Astrocyte of the cerebellum (primary cell): ENCODE results near the gene FKBP1A.
A peak's percentile ranks its signal among the peaks of the same experiment; 100 is the strongest.

ENCODE experiments used
- DNase-seq: peaks from one replicate; pipeline ENCODE4 v3.0.0-alpha.2; 2011; ENCODE audit warnings: low read depth
- H3K4me3 ChIP-seq: 2 replicates; pipeline ENCODE4 v1.5.1; 2011; ENCODE audit warnings: mild to moderate bottlenecking, low read depth, low read length, moderate library complexity
- CTCF ChIP-seq: IDR thresholded peaks from 2 replicates; pipeline ENCODE4 v1.5.1; 2012; ENCODE audit warnings: low read length, low read depth, moderate library complexity, mild to moderate bottlenecking; ENCODE audit errors: missing control alignments
- in situ Hi-C: cut with HindIII; loops from 2 replicates; pipeline ENCODE4 v1.10.0; 2017; ENCODE audit warnings: low sequenced_read_pairs

FKBP1A gene

GRCh38 chr20:1362484-1362883 is 30.4 kb downstream of the FKBP1A start:
- no peak for TF ChIP-seq CTCF
- in situ Hi-C loops = no loop called here
- H3K4me3 ChIP-seq = no peak overlapping the region
- DNase-seq = no peak

GRCh38 chr20:1360094-1360846 is 32.6 kb downstream of the FKBP1A start:
- TF ChIP-seq CTCF = no peak
- H3K4me3 ChIP-seq = no peak overlapping the region
- in situ Hi-C loops = no loop called here
- DNase-seq = no peak

DNA sequence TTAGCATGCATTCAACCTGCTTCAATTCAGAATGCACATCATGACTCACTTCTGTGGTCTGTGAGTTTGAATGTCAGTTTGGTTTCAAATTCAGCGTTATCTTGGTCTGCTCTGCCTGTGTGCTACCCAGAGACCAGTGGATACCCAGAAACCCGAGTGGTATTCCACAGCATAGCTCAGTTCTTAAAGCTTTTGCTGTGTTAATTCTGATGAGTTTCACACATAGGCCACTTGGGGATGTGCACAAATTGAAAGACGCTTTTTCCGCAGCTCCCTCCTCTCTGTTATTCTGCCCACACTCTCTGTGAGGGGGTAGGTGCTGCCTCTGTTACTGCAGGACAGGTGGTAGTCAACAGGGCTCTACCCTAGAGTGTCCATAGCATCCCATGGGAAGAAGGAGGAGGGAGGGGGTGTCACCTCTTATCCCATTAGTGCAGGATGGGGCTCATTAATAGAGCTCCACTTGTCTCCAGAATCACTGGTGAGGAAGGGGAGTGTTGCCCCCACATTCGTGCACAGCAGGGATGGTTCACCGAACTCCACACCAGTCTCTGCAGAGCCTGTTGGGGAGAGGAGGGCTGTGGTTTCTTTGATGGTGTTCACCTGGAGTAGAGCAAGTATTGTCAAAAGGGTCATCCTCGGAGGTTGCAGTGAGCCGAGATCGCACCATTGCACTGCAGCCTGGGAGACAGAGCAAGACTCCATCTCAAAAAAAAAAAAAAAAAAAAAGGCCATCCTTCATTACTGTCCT is 34.8 kb downstream of the FKBP1A start:
- no peak overlapping the region for H3K4me3 ChIP-seq
- TF ChIP-seq CTCF = no peak
- in situ Hi-C loops = no loop called here
- DNase-seq = peak; percentile 47

- in situ Hi-C loops = no loop called here
- DNase-seq = no peak
- no peak for TF ChIP-seq CTCF
Observed at GRCh38 chr20:1353956-1354355, 38.9 kb downstream of the FKBP1A start.

DNA sequence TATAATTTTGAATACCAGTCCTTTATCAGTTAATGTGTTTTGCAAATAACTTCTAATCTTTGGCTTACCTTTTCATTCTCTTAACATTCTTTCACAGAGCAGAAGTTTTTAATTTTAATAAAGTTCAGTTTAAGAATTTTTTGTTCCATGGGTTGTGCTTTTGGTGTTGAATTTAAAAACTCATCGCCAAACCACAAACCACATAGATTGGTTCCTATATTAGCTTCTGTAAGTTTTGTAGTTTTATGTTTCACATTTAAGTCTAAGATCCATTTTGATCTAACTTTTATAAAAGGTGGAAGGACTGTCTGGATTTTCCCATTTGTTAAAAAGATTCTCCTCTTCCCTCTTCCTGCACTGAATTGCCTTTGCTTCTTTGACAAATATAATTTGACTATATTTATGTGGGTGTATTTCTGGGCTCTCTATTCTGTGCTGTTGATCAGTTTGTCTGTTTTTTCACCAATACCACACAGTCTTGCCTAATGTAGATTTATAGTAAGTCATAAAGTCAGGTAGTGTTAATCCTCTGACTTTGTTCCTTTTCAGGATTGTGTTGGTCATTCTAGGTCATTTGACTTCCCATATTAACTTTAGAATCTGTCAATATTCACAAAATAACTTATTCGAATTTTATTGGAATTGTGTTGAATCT is 46.4 kb downstream of the FKBP1A start:
- no peak for TF ChIP-seq CTCF
- no peak overlapping the region for H3K4me3 ChIP-seq
- DNase-seq = no peak
- in situ Hi-C loops = no loop called here

More at GRCh38 chr20:1353956-1354355, 38.9 kb downstream of the FKBP1A start:
- H3K4me3 ChIP-seq = no peak overlapping the region

DNA sequence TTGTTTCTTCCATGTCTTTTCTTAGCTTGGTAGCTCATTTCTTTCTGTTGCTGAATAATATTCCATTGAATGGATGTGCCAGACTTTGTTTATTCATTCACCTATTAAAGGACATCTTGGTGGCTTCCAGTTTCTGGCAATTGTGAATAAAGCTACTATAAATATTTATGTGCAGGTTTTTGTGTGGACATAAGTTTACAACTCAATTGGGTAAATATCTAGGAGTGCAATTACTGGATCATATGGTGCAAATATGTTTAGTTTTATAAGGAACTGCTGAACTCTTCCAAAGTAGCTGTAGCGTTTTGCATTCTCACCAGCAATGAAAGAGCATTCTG is 47.1 kb downstream of the FKBP1A start:
- no peak for TF ChIP-seq CTCF
- in situ Hi-C loops = no loop called here
- no peak overlapping the region for H3K4me3 ChIP-seq
- no peak for DNase-seq
